Fibroblast of villous mesenchyme (primary cell): Measurements from ENCODE around the gene POLR3G. TPM values are rescaled to one million over a fixed set of nuclear protein-coding genes. Genes with fewer than 3 reads are reported as not detected.

Source experiments
- DNase-seq: peaks from one replicate; pipeline ENCODE4 v3.0.0-alpha.2; 2010; ENCODE audit warnings: low read depth
- H3K4me3 ChIP-seq: 2 replicates; pipeline ENCODE4 v1.5.1; 2011; ENCODE audit warnings: low read depth, mild to moderate bottlenecking, low read length
- CTCF ChIP-seq: IDR thresholded peaks from 2 replicates; pipeline ENCODE4 v1.5.1; 2012; ENCODE audit warnings: low read depth, mild to moderate bottlenecking, low read length; ENCODE audit not compliant: insufficient read depth
- total RNA-seq: library from RNA; depleted of rRNA; stranded (reverse); fragments of >200 nt; gene quantifications from 2 replicates; pipeline ENCODE4 v1.2.3, GENCODE V29; 2012

Gene POLR3G
- total RNA-seq, 1 donor: 5.2 TPM

GRCh38 chr5:90554358-90555006 is 79.8 kb downstream of the POLR3G start:
- DNase-seq: no peak
- no peak for TF ChIP-seq CTCF
- no peak overlapping the region for H3K4me3 ChIP-seq

GRCh38 chr5:90555666-90556065 is 81.0 kb downstream of the POLR3G start:
- TF ChIP-seq CTCF: no peak
- DNase-seq: no peak
- no peak overlapping the region for H3K4me3 ChIP-seq

GRCh38 chr5:90557391-90557790 is 82.7 kb downstream of the POLR3G start:
- DNase-seq: no peak
- no peak for TF ChIP-seq CTCF
- no peak overlapping the region for H3K4me3 ChIP-seq

GRCh38 chr5:90557871-90558270 is 83.2 kb downstream of the POLR3G start:
- no peak for DNase-seq
- TF ChIP-seq CTCF: no peak
- no peak overlapping the region for H3K4me3 ChIP-seq

GRCh38 chr5:90558344-90559192 is 83.9 kb downstream of the POLR3G start, which contains the start of gene ADGRV1:
ADGRV1 (plus strand) TSS chr5:90558797; CDS start chr5:90558896, 99 bp downstream.
- no peak for TF ChIP-seq CTCF
- peak; percentile 34 for DNase-seq
- H3K4me3 ChIP-seq: peak within 1 kb of the TSS; percentile 26

- no peak overlapping the region for H3K4me3 ChIP-seq
- TF ChIP-seq CTCF: no peak
- no peak for DNase-seq
Measured at GRCh38 chr5:90560771-90561170, 86.1 kb downstream of the POLR3G start.
